H9 (cell line): ENCODE data around the gene ABHD14A. TPM values are rescaled to one million over a fixed set of nuclear protein-coding genes. Genes with fewer than 3 reads are reported as not detected.

Experiments
- DNase-seq: peaks from one replicate; pipeline ENCODE4 v3.0.0-alpha.2; 2017
- H2AFZ ChIP-seq: one replicate; pipeline ENCODE4 v1.6.1; 2013; ENCODE audit warnings: mild to moderate bottlenecking, low read length, control low read depth, moderate library complexity
- H2AK5ac ChIP-seq: 2 replicates; pipeline ENCODE4 v1.6.1; 2013; ENCODE audit warnings: low read length, control low read depth, mixed read lengths; ENCODE audit not compliant: insufficient read length
- H2BK120ac ChIP-seq: one replicate; pipeline ENCODE4 v1.6.1; 2013; ENCODE audit warnings: low read depth, mild to moderate bottlenecking, low read length, control low read depth, inconsistent platforms; ENCODE audit not compliant: poor library complexity, severe bottlenecking
- H2BK12ac ChIP-seq: 2 replicates; pipeline ENCODE4 v1.6.1; 2013; ENCODE audit warnings: low read length, control low read depth, mixed read lengths, low read depth; ENCODE audit not compliant: insufficient read length
- H2BK15ac ChIP-seq: 2 replicates; pipeline ENCODE4 v1.6.1; 2013; ENCODE audit warnings: low read depth, low read length, control low read depth
- H2BK20ac ChIP-seq: one replicate; pipeline ENCODE4 v1.6.1; 2013; ENCODE audit warnings: low read depth, mild to moderate bottlenecking, low read length, control low read depth, inconsistent platforms; ENCODE audit not compliant: poor library complexity, severe bottlenecking
- H2BK5ac ChIP-seq: 2 replicates; pipeline ENCODE4 v1.6.1; 2013; ENCODE audit warnings: low read length, control low read depth, mixed read lengths; ENCODE audit not compliant: insufficient read length
- H3K14ac ChIP-seq: 2 replicates; pipeline ENCODE4 v1.6.1; 2013; ENCODE audit warnings: low read length, control low read depth; ENCODE audit not compliant: insufficient read depth
- H3K18ac ChIP-seq: 2 replicates; pipeline ENCODE4 v1.6.1; 2013; ENCODE audit warnings: low read depth, mild to moderate bottlenecking, mixed read lengths, low read length, control low read depth; ENCODE audit not compliant: insufficient read length
- H3K23ac ChIP-seq: 2 replicates; pipeline ENCODE4 v1.6.1; 2013; ENCODE audit warnings: low read length, control low read depth, mixed read lengths, low read depth; ENCODE audit not compliant: insufficient read length
- H3K23me2 ChIP-seq: 2 replicates; pipeline ENCODE4 v1.6.1; 2013; ENCODE audit warnings: low read depth, mild to moderate bottlenecking, mixed read lengths, low read length, control low read depth; ENCODE audit not compliant: insufficient read length, poor library complexity, severe bottlenecking
- H3K27ac ChIP-seq: 2 replicates; pipeline ENCODE4 v1.5.1; 2013; ENCODE audit warnings: low read length, control low read depth, mixed read lengths, low read depth; ENCODE audit not compliant: insufficient read length
- H3K27me3 ChIP-seq: 2 replicates; pipeline ENCODE4 v1.6.1; 2013; ENCODE audit warnings: low read length, control low read depth, inconsistent platforms; ENCODE audit not compliant: insufficient read depth
- H3K4ac ChIP-seq: 2 replicates; pipeline ENCODE4 v1.6.1; 2013; ENCODE audit warnings: low read depth, mild to moderate bottlenecking, control low read depth, inconsistent platforms, low read length, moderate library complexity
- H3K4me1 ChIP-seq: 2 replicates; pipeline ENCODE4 v1.6.1; 2013; ENCODE audit warnings: low read length, control low read depth, inconsistent platforms; ENCODE audit not compliant: insufficient read depth
- H3K4me2 ChIP-seq: 2 replicates; pipeline ENCODE4 v1.6.1; 2013; ENCODE audit warnings: low read length, control low read depth, mixed read lengths; ENCODE audit not compliant: insufficient read length, insufficient read depth
- H3K56ac ChIP-seq: 2 replicates; pipeline ENCODE4 v1.6.1; 2013; ENCODE audit warnings: low read depth, mild to moderate bottlenecking, mixed read lengths, low read length, control low read depth; ENCODE audit not compliant: insufficient read length
- H3K79me1 ChIP-seq: 2 replicates; pipeline ENCODE4 v1.6.1; 2013; ENCODE audit warnings: low read depth, mild to moderate bottlenecking, moderate library complexity, low read length, control low read depth, inconsistent platforms; ENCODE audit not compliant: insufficient read depth, poor library complexity, severe bottlenecking
- H3K79me2 ChIP-seq: 2 replicates; pipeline ENCODE4 v1.6.1; 2013; ENCODE audit warnings: low read length, control low read depth, inconsistent platforms; ENCODE audit not compliant: insufficient read depth
- H3K9ac ChIP-seq: 2 replicates; pipeline ENCODE4 v1.6.1; 2013; ENCODE audit warnings: low read length, control low read depth, mixed read lengths; ENCODE audit not compliant: insufficient read length; ENCODE audit errors: extremely low read depth
- H3K9me3 ChIP-seq: one replicate; pipeline ENCODE4 v1.6.1; 2013; ENCODE audit warnings: low read depth, low read length, inconsistent platforms; ENCODE audit not compliant: control insufficient read depth
- H3T11ph ChIP-seq: one replicate; pipeline ENCODE4 v1.6.1; 2013; ENCODE audit warnings: mild to moderate bottlenecking, low read length, control low read depth, inconsistent platforms
- H4K20me1 ChIP-seq: one replicate; pipeline ENCODE4 v1.6.1; 2013; ENCODE audit not compliant: control insufficient read depth, insufficient read length, insufficient read depth
- H4K5ac ChIP-seq: 2 replicates; pipeline ENCODE4 v1.6.1; 2013; ENCODE audit warnings: low read depth, mild to moderate bottlenecking, mixed read lengths, low read length, control low read depth; ENCODE audit not compliant: insufficient read length
- H4K8ac ChIP-seq: replicated peaks from 2 replicates; pipeline ENCODE4 v1.6.1; 2013; ENCODE audit warnings: low read length, control low read depth, mixed read lengths, low read depth; ENCODE audit not compliant: insufficient read length
- H4K91ac ChIP-seq: 2 replicates; pipeline ENCODE4 v1.6.1; 2013; ENCODE audit warnings: low read depth, mild to moderate bottlenecking, moderate library complexity, mixed read lengths, low read length, control low read depth; ENCODE audit not compliant: insufficient read length
- H3K27ac Mint-ChIP-seq, 3 experiments: 2 replicates in 2 of 3; 3 replicates in 1 of 3; pipeline ENCODE4 v1.8.0; 2020 to 2021; ENCODE audit warnings: mixed read lengths in 3 of 3, mild to moderate bottlenecking in 1 of 3, moderate library complexity in 1 of 3
- H3K27me3 Mint-ChIP-seq: 2 replicates; pipeline ENCODE4 v1.8.0; 2021; ENCODE audit warnings: low read depth, mild to moderate bottlenecking, moderate library complexity, mixed read lengths
- H3K36me3 Mint-ChIP-seq, 3 experiments: 2 replicates in 2 of 3; 3 replicates in 1 of 3; pipeline ENCODE4 v1.8.0; 2020 to 2021; ENCODE audit warnings: low read depth in 3 of 3, mixed read lengths in 3 of 3; ENCODE audit not compliant: insufficient read depth in 1 of 3
- H3K4me1 Mint-ChIP-seq, 2 experiments: 2 replicates each; pipeline ENCODE4 v1.8.0; 2020; ENCODE audit warnings: mixed read lengths in 2 of 2
- H3K4me3 Mint-ChIP-seq, 2 experiments: 2 replicates in 1 of 2; 3 replicates in 1 of 2; pipeline ENCODE4 v1.8.0; 2020 to 2021; ENCODE audit warnings: mild to moderate bottlenecking in 2 of 2, mixed read lengths in 2 of 2, moderate library complexity in 1 of 2
- H3K9me3 Mint-ChIP-seq, 2 experiments: 2 replicates in 1 of 2; 3 replicates in 1 of 2; pipeline ENCODE4 v1.8.0; 2020; ENCODE audit warnings: mild to moderate bottlenecking in 2 of 2, mixed read lengths in 2 of 2, moderate library complexity in 1 of 2
- WGBS: extraction: QIAGEN DNeasy Blood & Tissue Kit; methylation state at CpG from one replicate; pipeline ENCODE4 v1.1.7; 2013; ENCODE audit warnings: missing lambda C conversion rate, low lambda C conversion rate, mixed read lengths; ENCODE audit not compliant: insufficient read length; ENCODE audit errors: extremely low coverage; 5-methylcytosine and 5-hydroxymethylcytosine counted together
- total RNA-seq: library from RNA; stranded (reverse); gene quantifications from 2 replicates; pipeline ENCODE4 v1.2.1, GENCODE V29; 2021
- TF ChIP-seq, protein P1 (sequence below): fragments of 200-600 bp; sonication (generic); conservative IDR thresholded peaks from 3 replicates; pipeline ENCODE4 v1.8.0; 2021; ENCODE audit warnings: antibody characterized with exemption, mild to moderate bottlenecking

The ABHD14A gene
- total RNA-seq, 1 experiment from 2014 or later = 3.1 TPM

DNA sequence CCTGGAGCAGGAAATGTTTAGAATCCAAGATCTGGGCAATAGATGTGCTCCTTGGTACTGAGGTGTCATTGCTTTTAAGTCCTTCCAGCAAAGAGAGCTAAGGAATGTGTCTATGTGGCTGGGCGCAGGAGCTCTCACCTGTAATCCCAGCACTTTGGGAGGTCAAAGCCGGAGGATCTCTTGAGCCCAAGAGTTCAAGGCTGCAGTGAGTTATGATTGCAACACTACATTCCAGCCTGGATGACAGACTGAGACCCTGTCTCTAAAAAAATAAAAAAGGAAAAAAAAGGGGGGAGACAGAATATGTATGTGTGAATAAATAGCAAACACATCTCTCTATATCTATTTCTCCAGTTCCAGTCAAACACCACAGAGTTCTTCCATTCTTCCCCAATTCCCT lies 24.0 kb upstream of the ABHD14A start:
- no peak overlapping the region for H3K4me2 ChIP-seq
- H2BK120ac ChIP-seq = no peak overlapping the region
- no peak overlapping the region for H2AK5ac ChIP-seq
- Mint-ChIP-seq H3K4me1 (no peaks in the 10 kb centered on the region; a peak in 1 of 4 replicates), H3K27ac (no peak overlapping the region), H3K9me3 (no peaks in the 10 kb centered on the region), H3K27me3 (peaks cover 95% of the 10 kb centered on the region), H3K36me3 (no peaks in the 10 kb centered on the region), H3K4me3 (no peak overlapping the region)
- H4K8ac ChIP-seq = no peak overlapping the region
- H4K91ac ChIP-seq = no peak overlapping the region
- H2BK12ac ChIP-seq = no peak overlapping the region
- H3K27me3 ChIP-seq = peaks cover 21% of the 10 kb centered on the region
- no peak overlapping the region for H2BK5ac ChIP-seq
- no peak overlapping the region for H3T11ph ChIP-seq
- TF ChIP-seq, protein P1, sequence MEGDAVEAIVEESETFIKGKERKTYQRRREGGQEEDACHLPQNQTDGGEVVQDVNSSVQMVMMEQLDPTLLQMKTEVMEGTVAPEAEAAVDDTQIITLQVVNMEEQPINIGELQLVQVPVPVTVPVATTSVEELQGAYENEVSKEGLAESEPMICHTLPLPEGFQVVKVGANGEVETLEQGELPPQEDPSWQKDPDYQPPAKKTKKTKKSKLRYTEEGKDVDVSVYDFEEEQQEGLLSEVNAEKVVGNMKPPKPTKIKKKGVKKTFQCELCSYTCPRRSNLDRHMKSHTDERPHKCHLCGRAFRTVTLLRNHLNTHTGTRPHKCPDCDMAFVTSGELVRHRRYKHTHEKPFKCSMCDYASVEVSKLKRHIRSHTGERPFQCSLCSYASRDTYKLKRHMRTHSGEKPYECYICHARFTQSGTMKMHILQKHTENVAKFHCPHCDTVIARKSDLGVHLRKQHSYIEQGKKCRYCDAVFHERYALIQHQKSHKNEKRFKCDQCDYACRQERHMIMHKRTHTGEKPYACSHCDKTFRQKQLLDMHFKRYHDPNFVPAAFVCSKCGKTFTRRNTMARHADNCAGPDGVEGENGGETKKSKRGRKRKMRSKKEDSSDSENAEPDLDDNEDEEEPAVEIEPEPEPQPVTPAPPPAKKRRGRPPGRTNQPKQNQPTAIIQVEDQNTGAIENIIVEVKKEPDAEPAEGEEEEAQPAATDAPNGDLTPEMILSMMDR = no peak
- H3K79me2 ChIP-seq = no peaks in the 10 kb centered on the region
- no peak overlapping the region for H3K18ac ChIP-seq
- no peak overlapping the region for H3K14ac ChIP-seq
- peaks cover 6% of the 10 kb centered on the region for H4K20me1 ChIP-seq
- no peak overlapping the region for H2AFZ ChIP-seq
- no peak overlapping the region for H2BK15ac ChIP-seq
- H3K4ac ChIP-seq = no peak overlapping the region
- H3K23me2 ChIP-seq = no peaks in the 10 kb centered on the region
- H3K23ac ChIP-seq = no peak overlapping the region
- H4K5ac ChIP-seq = no peak overlapping the region
- H3K9me3 ChIP-seq = no peaks in the 10 kb centered on the region
- no peak overlapping the region for H2BK20ac ChIP-seq
- DNase-seq = no peak
- no peak overlapping the region for H3K9ac ChIP-seq
- H3K79me1 ChIP-seq = no peaks in the 10 kb centered on the region
- H3K27ac ChIP-seq = no peak overlapping the region
- WGBS = no CpG with 5 or more reads among the region's 2 CpGs
- H3K56ac ChIP-seq = no peak overlapping the region
- no peaks in the 10 kb centered on the region for H3K4me1 ChIP-seq
